ENCODE results near the gene PER3.
"Not testable (repeated sequence)": the region's sequence is repeated elsewhere in the genome, so short reads cannot be mapped to it uniquely, and the experiment has no call there.

PER3 gene

DNA sequence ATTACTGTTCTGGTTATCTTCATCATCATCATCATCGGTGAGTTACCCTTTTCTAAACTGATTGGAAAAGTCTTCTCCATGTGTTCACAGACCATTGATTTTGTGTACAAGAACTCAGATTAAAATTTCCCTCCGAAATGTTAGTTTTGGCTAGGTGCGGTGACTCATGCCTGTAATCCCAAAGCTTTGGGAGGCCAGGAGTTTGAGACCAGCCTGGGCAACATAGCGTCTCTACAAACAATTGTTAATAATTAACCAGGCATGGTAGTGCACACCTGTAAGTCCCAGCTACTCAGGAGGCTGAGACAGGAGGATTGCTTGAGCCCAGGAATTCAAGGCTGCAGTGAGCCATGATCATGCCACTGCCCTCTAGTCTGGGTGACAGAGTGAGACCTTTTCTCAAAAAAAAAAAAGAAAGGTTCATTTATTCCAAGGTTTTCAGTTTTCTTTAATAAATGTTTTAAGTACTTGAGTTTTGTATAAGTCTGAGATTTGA is 5.9 kb upstream of the PER3 start:
- DNase-seq (ENCODE audit: low read depth): no peak

DNA sequence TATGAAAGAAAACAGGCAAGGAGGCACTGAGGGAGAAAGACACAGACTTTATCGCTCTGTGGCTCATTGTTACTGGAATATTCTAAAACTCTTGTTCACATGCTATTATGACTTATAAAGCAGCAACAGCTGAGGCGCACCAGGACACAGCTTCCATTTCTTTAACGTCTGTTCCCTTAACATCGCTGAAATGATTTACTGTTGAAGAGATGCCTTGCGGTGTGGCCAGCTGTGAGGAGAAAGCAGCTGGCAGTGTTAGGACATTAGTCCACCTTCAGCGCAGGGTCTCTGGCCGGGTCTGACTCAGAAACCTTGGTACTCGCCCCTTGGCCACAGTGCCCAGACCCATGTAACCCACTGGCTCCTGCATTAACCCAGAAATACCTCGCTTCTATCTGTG is 3.1 kb upstream of the PER3 start:
- no peak for DNase-seq (ENCODE audit: low read depth)

DNA sequence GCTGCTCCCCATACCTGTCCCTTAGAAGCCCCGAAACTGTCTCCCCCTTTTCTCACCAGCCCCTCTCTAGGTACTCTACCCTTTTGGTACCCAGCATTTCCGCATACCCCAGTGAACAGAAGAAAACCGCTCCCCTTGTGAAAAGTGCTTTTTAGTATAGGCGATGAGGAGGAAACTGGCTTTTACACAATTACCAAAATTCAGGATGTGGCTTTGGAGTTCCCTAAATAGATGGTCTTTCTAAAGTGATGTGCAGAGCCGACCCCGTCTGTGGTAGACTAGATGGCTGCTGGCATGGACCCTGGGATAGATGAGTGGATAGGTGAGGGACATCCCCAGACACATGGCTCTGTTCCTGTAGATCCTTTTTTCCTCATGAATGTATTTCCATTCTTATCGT is 2.6 kb upstream of the PER3 start:
- no peak for DNase-seq (ENCODE audit: low read depth)

- DNase-seq (ENCODE audit: low read depth): no peak
Measured at GRCh38 chr1:7781923-7782495, 2.1 kb upstream of the PER3 start.

DNA sequence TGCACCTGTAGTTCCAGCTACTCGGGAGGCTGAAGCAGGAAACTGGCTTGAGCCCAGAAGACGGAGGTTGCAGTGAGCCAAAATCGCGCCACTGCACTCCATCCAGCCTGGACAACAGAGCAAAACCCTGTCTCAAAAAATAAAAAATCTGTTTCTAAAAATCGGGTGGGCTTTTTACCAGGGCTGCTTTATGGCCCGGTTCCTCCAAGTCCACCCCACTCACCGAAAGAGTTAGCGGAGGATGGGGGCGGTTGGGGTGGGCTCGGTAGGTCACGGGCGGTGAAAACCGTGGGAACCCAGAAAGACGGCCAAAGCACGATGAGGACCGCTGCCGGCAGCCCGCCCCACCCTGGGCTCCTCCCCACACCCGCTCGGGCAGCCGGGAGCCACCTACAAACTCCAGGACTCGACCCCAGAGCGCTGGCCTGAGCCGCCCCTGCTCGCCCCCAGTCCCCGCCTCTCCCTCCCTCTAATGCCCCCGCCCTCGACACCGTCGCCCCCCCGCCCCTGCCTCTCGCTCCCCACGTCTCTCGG is 846 bp upstream of the PER3 start:
- DNase-seq (ENCODE audit: low read depth): no peak

DNA sequence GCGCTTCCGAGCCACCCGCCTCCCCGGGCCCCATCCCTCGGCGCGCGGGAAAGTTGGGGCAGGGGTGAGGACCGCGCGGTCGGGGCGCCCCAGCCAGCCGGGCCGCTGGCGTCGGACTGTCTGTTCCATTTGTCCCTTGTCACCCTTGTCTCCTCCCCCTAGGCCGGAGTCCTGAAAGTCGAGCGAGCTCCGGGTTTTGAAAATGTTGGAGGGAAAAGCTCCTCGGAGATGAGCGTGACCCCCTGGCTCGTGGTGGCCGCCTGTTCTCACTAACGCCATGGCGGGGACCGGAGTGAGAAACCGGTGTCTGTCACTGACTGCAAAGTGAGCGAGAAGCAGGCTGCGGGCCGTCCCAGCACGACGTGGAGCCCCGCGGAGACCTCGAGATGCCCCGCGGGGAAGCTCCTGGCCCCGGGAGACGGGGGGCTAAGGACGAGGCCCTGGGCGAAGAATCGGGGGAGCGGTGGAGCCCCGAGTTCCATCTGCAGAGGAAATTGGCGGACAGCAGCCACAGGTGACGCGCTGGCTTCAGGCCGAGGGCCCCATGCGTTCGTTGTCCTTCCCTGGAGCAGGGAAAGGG is 491 bp downstream of the PER3 start:
- DNase-seq (ENCODE audit: low read depth): no peak

- DNase-seq (ENCODE audit: low read depth): no peak
Measured at GRCh38 chr1:7785108-7785507, 1.0 kb downstream of the PER3 start.

GRCh38 chr1:7786795-7787194 is 2.7 kb downstream of the PER3 start:
- DNase-seq (ENCODE audit: low read depth): no peak

DNA sequence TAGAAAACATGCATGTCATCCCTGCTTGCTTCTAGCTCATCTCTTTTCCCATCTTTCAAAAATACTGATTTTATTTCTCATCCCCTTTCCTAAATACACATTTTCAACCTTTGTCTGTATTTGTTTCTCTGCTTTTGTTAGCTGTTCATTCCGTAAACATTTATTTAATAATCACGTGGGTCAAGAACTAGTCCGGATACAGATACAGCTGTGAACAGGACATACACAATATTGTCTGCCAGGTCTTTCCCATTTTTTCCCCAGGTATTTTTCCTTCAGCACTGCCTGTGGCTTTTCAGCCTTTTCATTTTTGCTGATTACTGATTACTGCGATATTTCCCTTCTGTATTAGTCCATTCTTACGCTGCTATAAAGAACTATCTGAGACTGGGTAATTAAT is 5.7 kb downstream of the PER3 start:
- no peak for DNase-seq (ENCODE audit: low read depth)

DNA sequence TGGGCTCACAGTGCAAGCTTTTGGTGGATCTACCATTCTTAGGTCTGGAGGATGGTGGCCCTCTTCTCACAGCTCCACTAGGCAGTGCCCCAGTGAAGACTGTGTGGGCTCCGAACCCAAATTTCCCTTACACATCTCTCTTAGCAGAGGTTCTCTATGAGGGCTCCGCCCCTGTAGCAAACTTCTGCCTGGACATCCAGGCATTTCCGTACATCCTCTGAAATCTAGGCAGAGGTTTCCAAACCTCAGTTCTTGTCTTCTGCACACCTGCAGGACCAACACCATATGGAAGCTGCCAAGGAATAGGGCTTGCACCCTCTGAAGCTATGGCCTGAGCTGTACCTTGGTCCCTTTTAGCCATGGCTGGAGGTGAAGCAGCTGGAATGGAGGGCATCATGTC is 6.9 kb downstream of the PER3 start:
- not testable (repeated sequence) for DNase-seq (ENCODE audit: low read depth)

DNA sequence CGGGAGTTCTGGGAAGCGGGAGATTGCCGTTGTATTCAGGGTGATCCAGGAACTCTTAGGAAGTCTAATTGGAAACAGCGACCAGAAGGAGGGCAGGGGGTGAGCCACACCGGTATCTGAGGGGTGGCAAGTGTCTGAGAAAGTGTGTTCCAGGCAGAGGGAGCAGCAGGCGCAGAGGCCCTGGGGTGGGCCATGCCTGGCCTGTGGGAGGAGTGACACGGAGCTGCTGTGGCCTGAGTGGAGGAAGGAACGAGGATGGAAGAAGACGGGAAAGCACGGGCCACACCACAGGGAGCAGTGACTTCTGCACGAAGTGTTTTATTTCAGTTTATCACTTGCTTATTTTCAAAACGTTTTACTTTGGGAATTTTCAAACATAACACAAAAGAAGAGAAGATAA is 11.3 kb downstream of the PER3 start:
- no peak for DNase-seq (ENCODE audit: low read depth)

GRCh38 chr1:7805460-7805859 is 21.4 kb downstream of the PER3 start:
- DNase-seq (ENCODE audit: low read depth): no peak

- DNase-seq (ENCODE audit: low read depth): no peak
Measured at GRCh38 chr1:7808253-7808844, 24.3 kb downstream of the PER3 start.

DNA sequence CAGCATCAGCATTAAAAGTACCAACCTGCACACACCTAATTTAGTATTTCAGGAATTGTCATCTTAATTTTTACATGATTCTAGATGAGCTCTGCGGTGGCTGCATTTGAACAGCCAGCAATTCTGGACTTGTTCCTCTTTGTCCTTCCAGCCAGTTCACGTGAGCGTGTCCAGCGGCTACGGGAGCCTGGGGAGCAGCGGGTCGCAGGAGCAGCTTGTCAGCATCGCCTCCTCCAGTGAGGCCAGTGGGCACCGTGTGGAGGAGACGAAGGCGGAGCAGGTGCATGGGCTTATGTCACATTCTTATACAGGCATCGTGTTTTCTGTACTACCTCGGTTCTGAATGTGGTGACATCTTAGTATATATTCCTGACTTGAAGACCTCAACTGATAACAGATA is 25.7 kb downstream of the PER3 start:
- DNase-seq (ENCODE audit: low read depth): no peak

DNA sequence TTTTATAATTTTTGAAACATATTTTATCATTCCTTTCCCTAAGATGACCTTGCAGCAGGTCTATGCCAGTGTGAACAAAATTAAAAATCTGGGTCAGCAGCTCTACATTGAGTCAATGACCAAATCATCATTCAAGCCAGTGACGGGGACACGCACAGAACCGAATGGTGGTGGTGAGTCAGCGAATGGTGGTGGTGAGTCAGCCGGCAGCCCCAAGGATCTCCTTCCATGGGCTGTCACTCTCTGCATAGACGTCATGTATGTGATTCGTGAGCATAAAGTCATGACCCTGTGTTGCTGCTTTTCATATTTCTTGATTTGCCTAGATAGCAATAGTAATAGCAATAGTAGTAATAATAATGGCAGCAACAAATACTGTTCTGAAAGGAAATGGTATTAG is 26.3 kb downstream of the PER3 start:
- DNase-seq (ENCODE audit: low read depth): no peak

- no peak for DNase-seq (ENCODE audit: low read depth)
Measured at GRCh38 chr1:7811476-7811875, 27.4 kb downstream of the PER3 start.

DNA sequence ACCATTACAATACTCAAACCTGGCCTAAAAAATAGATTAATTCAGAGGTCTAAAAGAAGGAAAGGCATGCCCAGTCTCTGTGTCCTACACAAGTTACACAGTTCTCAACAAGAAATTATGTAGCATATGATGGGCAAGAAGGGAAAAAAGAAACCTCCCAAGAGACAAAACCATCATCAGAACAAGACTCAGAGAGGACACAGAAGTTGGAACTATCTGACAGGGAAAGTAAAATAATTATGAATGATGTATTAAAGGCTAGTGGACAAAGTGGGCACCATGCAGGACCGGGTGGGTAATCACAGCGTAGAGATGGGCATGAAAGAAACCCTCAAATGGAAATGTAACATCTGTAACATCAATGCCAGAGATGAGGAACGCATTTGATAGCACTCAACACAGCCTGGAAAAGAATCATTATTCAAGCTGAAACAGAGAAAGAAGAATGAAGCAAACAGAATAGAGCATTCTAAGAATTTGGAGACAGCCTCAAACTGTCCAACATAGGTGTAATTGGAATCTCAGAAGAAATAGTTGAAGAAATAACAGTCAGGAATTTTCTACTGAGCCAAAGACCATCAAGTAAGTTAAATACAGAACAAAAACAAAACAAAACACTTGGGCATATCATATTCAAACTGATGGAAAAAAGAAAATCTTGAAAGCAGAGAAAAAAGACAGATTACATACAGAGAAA is 29.7 kb downstream of the PER3 start:
- DNase-seq (ENCODE audit: low read depth): no peak

GRCh38 chr1:7821282-7821681 is 37.2 kb downstream of the PER3 start:
- no peak for DNase-seq (ENCODE audit: low read depth)

DNA sequence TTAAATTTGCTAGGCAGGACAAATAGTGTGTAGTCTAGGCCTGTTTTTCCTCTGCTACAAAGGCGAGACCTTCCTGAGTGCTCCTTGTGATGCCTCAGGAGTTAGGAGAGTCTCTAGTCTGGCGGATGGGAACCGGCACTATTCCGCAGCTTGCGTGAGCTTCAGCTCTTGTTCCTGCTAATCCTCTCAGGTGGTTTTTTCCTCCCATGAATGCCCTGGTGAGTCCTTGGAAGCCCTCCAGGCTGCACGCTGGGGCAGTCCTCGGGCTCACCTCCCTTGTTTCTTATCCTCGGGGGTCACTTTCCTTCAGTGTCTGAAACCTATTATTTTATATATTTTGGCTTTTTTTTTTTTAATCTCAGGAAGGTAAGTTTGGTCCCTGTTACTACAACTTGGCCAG is 40.6 kb downstream of the PER3 start:
- DNase-seq (ENCODE audit: low read depth): no peak

DNA sequence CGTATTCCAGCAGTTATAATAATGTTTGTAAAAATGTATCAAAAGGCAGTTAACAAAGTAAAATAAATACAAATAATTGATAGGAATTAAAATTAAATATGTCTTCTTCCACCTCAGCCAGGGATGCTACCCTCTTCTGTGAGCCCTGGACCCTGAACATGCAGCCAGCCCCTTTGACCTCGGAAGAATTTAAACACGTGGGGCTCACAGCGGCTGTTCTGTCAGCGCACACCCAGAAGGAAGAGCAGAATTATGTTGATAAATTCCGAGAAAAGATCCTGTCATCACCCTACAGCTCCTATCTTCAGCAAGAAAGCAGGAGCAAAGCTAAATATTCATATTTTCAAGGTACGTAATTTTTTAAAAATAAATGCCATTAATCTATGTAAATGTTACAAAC is 42.3 kb downstream of the PER3 start:
- no peak for DNase-seq (ENCODE audit: low read depth)

DNA sequence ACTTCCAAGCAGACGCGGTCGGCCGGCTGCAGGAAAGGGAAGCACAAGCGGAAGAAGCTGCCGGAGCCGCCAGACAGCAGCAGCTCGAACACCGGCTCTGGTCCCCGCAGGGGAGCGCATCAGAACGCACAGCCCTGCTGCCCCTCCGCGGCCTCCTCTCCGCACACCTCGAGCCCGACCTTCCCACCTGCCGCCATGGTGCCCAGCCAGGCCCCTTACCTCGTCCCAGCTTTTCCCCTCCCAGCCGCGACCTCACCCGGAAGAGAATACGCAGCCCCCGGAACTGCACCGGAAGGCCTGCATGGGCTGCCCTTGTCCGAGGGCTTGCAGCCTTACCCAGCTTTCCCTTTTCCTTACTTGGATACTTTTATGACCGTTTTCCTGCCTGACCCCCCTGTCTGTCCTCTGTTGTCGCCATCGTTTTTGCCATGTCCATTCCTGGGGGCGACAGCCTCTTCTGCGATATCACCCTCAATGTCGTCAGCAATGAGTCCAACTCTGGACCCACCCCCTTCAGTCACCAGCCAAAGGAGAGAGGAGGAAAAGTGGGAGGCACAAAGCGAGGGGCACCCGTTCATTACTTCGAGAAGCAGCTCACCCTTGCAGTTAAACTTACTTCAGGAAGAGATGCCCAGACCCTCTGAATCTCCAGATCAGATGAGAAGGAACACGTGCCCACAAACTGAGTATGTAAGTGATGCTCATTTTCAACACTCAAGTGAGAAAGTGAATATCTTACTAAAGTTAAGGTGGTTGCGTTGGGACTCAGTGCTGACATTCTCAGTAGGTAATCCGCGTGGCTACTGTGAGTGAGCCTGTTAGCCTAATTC is 43.2 kb downstream of the PER3 start:
- no peak for DNase-seq (ENCODE audit: low read depth)

DNA sequence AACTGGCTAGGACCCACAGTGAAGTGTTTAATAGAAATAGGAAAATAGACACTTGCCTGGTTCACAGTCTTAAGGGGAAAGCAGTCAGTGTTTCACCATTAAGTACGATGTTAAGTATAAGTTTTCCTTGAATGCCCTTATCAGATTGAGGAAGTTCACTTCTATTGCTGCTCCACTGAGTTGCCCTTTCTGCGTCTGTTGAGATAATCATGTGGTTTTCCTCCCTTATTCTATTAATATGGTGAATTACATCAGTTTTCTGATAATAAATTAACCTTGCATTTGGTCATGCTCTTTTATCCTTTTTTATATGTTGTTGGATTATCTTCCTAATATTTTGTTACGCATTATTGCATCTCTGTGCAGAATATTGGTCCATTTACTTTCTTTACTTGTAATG is 47.4 kb downstream of the PER3 start:
- DNase-seq (ENCODE audit: low read depth): no peak
